GM18907 (cell line): ENCODE data around the gene C10orf67.

Source experiments
- ATAC-seq: cut with Tn5 transposase; IDR thresholded peaks from one replicate; pipeline ENCODE4 v1.9.1; 2021; ENCODE audit warnings: mild to moderate bottlenecking, moderate library complexity; ENCODE audit not compliant: unreplicated experiment

The C10orf67 gene

DNA sequence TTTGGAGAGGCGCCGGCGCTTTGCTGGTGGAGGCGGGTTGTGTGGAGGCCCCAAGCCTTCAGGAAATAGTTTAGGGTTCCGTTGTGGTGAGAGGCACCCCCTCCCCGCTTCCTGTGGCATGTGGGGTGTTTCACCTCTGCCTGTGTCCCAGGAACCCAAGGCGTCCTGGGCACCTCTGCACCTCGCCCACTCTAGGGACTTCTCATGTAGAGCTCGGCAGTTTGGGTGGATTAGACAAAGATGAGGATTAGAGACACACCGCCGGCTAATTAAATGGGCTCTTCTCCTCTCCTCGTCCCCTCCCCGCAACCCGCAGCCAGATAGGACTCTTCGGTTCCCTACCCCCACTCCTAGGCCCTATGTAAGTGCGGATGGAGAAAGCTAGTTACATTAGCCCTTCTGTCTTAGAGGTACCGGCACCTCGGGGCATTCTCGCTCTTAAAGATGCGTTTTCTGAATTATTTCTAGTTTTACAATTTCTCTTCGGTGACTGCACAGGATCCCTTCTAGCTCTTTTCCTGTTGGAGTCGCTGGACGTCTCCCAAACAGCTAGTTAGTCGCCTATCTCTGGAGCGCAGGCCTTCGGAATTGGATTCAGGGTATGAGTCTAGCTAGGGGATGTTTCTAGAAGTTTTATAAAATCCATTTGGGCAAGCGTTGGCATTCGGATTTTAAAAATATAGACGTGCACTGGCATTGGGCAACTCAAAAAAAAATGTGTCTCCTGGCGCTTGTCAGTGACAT, 144.7 kb downstream of the C10orf67 start:
- ATAC-seq: no peak

DNA sequence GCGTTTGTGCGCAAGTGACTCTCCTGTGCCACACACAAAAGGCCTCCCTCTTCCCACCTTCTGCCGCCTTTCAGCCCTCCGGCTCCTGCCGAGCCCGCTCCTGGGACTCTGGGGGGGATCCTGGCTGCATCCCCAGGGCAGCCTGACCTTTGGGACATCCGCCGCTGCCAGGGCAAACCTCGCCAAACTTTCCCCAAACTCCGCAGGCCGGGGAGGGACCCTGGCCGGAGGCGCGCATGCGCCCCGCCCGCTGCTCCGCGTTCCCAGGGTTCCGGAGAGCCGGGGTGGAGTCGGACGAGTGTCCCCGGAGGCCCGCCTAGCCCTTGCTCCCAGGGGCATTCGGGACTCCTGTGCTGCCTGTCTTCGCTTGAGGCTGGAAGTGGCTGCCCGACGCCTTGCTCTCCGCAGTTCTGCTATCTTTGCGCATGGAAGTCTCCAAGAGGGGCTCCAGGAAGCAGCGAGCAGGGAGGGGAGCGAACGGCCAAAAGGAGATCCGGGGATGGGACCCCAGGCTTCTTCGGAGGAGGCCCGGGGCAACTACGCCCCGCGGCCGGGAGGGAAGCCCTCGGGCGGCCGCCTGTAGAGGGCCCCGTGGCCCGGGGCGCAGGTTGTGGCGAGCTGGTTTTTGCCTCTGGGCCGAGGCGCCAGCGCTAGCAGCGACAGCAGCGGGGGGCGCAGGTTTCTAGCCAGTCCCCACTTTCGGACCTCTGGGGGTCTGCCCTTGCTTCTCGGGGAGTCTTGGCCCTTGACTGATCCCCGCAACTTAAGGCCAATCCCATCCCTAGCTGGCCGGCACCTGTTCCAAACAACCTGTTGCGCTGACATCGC, 145.4 kb downstream of the C10orf67 start:
- ATAC-seq: no peak

DNA sequence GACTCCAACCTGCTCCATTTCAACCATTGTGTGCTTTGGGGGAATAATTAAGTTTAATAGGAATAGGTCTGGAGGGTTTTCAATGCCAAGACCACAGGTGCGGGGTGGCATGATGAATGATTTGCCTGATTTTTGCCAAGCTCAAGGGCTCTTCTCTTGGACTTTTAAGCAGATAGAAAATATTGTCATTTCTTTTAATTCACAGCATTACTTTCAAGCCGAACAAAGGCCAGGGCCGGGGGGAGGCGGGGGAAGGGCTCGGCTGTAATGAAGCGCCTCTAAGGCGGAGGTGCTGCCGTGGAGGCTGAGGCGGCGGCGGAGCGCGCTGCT, 146.0 kb downstream of the C10orf67 start:
- ATAC-seq: no peak

DNA sequence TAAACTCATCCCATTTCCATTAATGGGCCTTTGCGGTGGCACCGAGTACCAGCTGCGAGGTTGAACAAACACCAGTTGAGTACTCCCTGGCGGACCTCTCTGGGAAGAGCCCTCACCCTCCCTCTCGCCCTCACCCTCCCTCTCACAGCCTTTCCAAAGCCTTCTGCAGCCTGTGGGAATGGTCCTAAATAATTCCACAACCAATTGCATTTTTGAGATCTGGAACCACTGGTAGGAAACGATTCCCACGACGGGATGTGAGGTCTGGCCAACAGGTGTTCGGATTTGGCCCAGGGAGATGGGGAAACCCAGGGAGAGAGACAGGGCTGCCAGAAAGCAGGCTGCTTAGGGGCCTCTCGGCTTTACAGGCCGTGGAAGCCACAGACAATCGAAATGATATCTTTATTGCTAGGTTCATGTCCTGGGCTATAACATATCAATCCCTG, 147.2 kb downstream of the C10orf67 start:
- no peak for ATAC-seq

DNA sequence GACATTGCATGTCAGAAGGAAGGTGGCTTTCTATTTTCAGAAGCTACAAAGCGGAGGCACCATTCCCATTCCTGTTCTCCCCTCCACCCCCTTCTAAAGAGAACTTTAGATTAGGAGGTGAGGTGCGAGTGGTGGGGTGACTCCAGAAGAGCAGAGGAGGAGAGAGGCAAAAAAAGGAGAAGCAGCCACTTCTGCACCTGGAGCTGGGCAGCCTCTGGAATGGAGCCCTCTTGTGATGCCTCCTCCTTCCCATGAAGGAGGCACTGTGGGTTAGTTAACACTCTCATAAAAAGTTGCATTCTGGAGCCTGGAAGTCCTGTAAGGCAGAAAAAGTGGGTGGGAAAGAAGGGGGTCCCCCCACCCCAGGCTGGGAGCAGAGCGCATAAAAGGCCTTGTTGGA, 147.7 kb downstream of the C10orf67 start:
- no peak for ATAC-seq

DNA sequence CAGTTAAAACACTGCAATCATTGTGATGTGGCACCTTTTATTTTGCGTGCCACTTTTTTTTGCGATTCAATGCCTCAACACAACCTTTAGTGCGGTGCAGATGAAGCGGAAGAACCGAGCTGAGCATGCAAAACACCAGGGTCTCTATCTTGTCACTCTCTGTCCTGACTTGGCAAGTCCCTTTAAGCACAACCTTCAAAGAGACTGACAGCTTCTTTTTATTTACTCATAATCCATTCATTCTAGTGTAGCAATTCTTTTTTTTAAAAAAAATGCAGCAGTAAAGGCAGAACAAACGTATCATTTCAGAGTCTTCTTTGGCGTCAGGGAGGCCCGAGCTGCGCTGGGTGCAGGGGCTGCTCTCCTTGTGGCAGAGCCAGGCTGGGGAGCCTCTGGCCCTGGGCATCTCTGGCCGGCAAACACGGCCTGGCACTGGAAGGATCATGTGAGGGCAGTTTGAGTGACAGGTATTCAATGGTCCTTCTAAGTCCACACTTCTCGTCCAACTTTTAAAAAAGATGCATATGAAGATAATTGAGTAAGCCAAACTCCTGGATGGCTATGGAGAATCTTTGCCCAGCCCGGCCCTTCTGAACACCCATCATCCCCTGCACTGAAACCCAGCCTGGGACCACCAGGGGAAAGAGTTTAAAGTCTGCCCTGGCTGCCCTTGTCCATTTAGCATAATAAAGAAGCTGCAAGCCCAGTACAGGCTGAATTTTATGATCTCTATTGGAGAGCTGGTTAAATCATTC, 148.6 kb downstream of the C10orf67 start:
- no peak for ATAC-seq

DNA sequence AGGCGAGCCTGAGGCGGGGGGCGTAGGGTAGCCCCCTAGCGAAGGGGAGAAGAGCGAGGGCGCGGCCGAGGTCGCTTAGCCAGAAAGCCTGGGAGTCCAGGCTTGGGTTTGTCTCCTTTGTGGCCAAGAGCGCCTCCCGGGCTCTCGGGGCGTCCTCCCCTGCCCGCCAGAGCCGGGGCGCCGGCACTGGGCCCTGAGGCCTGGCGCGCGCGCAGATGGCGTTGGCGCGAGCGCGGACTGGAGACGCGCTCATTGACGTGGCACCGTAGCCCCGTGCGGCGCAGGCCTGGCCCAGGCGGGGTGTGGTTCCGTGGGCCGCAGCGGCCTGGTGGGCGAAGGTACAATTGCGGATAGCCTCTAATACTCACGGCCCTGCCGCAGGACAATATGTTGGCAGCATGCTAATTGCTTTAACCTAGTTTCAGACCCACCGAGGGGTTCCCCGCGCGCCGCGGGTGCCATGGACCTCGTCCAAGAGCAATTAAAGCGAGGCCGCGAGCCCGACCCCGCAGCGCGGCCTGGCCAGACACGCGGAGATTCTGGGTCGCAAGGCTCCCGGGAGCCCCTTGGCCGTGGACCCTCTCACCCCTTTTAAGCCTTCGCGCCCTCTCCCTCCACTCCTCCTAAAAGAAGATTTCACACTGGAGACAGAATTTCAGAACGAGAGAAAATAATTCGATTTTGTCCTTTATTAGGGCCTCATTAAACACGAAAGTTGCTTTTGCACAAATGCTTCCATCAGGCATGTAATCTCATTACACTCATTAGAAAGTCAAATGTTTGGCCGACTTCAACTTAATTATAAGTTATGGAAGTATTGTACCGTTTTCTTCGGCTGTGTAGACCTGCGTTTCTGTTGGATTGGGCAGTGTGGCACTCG, 149.4 kb downstream of the C10orf67 start:
- no peak for ATAC-seq

DNA sequence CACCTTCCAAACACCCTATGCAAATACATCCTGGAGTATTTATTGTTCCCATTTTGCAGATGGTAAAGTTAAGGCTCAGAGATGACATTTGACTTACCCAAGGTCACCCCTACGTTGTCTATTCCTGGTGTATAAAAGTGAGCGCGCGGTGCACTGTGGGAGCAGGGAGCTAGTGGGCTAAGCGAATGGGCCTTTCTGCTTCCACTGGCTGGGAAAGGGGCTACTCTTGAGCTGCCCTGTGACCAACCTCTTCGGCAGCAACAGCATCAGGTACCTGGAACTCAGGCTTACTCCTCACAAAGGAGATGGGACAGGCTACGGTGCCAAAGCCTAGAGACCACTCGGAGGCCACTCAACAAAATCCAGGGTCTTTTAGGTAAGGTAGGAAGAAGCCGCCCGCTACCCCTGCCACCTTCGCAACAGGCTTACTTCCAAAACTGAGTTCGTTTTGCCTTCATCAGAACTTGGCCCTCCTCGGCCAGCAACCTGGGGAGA, 150.1 kb downstream of the C10orf67 start:
- no peak for ATAC-seq

DNA sequence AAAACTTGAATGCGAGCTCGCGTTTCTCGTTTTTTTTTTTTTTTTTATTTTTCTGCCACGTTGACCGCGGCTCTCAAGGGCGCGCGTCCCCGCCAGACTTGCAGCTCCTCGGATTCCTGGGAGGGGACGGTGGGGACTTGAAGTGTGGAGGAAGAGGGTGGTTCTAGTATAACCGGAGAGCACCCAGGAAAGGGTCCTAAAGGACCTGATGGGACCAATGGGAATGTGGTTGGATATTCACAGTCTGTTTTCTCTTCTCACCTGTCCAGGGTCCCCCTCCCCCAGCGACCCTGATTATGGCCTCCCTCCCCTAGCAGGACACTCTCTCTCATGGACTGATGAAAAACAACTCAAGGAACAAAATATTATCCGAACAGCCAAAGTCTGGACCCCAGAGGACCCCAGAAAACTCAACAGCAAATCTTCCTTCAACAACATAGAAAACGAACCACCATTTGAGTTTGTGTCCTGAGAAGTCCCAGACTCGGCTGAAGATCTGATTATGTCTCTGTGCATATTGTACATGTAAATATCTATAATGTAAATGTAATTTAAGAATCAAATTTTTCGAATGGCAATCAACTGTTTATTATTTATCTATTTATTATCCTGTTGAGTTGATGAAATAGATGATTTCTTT, 151.0 kb downstream of the C10orf67 start:
- ATAC-seq: no peak

DNA sequence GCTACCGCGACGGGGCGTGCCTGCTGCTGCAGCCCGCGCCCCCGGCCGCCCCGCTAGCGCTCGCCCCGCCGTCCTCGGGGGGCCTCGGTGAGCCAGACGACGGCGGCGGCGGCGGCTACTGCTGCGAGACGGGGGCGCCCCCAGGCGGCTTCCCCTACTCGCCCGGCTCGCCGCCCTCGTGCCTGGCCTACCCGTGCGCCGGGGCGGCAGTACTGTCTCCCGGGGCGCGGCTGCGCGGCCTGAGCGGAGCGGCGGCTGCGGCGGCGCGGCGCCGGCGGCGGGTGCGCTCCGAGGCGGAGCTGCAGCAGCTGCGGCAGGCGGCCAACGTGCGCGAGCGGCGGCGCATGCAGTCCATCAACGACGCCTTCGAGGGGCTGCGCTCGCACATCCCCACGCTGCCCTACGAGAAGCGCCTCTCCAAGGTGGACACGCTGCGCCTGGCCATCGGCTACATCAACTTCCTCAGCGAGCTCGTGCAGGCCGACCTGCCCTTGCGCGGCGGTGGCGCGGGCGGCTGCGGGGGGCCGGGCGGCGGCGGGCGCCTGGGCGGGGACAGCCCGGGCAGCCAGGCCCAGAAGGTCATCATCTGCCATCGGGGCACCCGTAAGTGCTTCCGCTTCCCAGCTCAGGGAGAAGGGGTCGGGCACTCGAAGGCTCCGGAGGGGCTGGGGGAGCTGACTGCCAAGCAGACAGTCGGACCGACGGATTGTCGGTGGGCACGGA, 151.7 kb downstream of the C10orf67 start:
- ATAC-seq: no peak

DNA sequence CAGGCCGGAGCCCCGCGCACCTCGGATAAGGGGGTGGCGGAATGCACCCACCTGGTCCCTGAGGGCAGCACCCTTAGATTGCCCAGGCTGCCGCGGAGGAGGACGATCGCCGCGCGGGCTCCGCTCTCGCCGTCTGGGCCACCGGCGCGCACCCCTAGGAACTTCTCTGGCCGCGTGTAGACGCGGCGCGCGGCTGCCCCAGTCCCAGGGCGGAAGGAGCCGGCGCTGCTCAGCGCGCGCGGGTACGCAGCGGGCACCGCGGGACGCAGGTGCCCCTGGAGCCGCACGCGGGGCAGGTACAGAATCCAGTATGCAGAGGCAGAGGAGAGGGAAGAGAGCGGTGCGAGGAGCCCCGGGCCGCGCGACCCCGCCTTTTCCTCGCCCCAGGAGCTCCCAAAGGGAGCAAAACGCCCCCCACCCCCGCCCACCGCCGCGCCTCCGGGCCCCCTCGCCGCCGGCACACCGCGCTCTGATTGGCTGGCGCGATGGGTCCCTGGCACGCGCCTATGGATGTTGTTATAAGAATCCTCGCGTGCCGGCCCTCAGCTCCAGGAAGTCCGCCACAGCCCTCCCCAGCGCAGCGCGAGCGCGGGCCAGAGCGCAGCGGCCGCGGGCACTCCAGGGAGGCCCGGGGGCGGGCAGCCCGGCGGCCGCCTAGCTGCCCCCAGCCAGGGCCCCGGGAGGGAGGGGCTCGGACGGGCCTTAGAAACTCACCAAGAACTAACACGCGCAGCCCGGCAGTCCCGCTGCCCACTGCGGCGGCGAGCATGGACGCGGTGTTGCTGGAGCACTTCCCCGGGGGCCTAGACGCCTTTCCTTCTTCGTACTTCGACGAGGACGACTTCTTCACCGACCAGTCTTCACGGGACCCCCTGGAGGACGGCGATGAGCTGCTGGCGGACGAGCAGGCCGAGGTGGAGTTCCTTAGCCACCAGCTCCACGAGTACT, 152.6 kb downstream of the C10orf67 start, which contains the start of gene PTF1A:
Gene PTF1A, plus strand, starts transcription at position 549 of the 948 bp plus-strand sequence. Its CDS starts 219 bp downstream, at position 768.
- no peak for ATAC-seq

DNA sequence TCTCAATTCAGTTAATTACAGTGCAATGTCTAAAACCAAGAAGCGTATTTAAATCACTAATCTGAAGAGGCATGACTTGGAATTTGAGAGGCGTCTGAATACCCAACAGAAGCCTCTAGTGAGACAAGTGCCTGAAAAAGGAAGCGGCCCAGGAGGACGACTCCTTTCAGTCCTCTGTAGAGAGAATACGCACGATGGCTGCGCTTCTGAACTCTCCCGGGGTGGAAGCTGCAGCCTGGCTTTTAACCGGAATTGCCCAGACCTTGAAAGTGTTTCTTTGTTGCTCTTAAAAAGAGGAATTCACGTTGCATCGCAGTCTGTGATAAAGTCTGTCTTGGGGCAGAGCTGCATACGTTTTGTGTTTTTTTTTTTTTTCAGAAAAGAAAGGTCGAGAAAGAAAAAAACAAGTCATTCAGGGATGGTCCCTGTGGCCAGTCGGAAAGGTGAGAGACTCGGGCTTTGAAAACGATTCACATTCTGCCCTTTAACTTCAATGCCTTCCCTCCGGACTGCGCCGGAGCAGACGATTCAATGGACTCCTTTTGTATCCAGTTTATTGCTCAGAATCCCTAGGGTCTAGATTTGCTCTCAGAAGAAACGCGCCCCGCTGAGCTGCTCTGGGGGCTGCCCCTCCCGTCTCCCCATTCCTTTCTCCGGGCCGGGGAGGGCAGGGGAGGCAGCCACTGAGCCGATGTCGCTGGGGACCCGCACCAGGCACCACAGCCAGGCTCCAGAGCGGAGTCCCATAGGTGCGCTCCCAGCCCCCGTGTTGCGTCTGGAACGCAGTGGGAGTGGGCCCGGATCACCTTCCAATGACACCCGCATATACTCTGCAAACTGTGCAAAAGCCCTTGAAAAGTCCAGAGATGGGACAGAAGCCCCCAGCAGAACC, 153.5 kb downstream of the C10orf67 start:
- no peak for ATAC-seq

DNA sequence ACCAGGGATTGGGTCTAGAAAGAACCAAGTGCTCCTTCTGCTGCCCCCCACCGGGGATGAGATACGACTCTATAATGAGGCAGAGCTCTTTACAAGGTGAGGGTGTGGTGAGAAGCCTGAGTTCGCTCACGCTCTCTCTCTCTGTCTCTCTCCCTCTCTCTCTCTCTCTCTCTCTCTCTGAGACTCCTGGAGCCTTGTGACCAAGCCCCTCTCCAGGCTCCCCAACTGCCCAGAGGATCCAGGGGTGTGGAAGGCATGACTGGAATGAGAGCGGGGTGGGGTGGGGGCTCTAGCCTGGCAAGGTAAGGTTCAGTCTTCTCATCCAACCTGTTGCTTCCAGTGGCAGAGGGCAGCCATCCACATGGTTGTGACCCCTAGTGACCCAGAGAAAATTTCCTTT, 155.6 kb downstream of the C10orf67 start:
- ATAC-seq: no peak

DNA sequence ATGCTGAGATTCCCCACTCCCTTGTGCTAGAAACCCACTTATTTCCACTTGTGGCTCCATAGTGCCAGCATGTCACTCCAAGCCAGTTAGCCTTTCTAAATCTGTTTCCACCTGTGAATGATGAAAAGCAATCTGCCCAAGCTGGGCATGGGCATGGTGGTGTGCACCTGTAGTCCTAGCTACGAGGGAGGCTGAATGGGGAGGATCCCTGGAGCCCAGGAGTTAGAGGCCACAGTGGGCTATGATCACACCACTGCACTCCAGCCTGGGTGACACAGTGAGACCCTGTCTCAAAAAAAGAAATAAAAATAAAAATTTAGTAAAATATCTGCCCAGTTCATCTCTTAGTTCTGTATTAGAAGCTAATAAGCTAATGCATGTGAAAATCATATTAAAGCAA, 157.4 kb downstream of the C10orf67 start:
- no peak for ATAC-seq

DNA sequence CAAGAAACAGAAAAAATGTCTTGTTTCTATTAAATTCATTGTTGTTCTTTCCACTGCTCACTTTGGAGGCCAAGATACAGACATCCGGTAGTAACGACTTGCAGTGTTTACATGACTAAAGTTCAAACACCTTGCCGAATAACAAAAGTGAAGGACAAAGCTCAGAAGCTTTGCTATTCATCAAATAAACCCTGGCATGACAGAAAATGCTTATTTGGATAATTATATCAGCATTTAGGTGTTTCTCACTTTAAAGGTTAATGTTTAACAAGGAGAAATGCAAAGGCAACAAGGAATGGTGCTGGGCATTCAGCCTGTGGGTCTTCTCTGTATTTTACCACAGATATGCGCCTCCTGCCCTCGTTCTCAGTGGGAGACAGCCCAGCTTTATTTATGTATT, 157.9 kb downstream of the C10orf67 start:
- no peak for ATAC-seq

DNA sequence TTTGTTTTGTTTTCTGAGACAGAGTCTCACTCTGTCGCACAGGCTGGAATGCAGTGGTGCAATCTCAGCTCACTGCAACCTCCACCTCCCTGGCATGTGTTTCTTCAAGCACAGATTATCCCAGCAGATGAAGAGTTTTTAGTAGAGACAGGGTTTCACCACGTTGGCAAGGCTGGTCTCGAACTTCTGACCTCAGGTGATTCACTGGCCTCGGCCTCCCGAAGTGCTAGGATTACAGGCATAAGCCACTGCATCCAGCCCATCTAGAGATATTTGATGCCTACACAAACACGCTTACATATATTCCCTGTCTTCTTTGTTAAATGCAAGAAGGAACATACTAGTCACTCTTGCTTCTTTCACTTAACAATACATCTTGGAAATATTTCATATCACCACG, 158.4 kb downstream of the C10orf67 start:
- no peak for ATAC-seq

DNA sequence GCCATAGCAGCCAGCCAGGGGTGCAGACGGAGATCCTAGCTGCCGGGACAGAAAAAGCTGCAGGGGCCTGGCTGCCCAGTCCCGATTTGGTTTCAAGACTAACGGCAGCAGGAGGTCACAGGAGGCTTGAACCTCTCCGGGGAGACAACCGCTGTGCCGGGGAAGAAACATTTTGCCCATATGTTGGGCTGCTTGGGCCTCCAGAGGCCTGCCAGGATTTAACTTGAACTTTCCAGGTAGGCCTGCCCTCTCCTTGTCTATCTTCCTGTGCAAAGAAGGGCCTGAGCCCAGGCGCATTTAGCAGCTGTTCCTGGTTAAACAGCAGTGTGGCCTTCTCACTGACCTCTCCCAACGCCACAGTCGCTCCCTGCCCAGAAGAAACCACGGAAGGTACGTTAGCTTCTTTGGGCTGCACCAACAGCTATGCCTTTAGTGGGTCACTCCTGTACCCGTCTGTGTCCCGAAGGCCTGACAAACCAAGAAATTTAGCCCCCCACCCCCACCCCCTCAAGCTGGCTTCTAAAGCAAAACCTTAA, 169.6 kb downstream of the C10orf67 start:
- ATAC-seq: no peak
